HepG2 (cell line): Measurements from ENCODE around the gene ZNF433. TPM values are rescaled to one million over a fixed set of nuclear protein-coding genes. Genes with fewer than 3 reads are reported as not detected.

Experiments used
- ARID2 ChIP-seq: sonication (generic); formaldehyde crosslinking; IDR thresholded peaks from 2 replicates; pipeline ENCODE4 v1.8.1; 2022; ENCODE audit warnings: mild to moderate bottlenecking, missing genetic modification reagents, borderline replicate concordance
- CSRNP2 ChIP-seq: sonication (generic); formaldehyde crosslinking; conservative IDR thresholded peaks from 2 replicates; pipeline ENCODE4 v1.8.0; 2022; ENCODE audit warnings: low read depth, missing genetic modification reagents
- ELK4 ChIP-seq: sonication (generic); formaldehyde crosslinking; IDR thresholded peaks from 2 replicates; pipeline ENCODE4 v1.9.0; 2021; ENCODE audit warnings: missing genetic modification reagents, borderline replicate concordance
- HMG20A ChIP-seq: IDR thresholded peaks from 2 replicates; pipeline ENCODE4 v1.6.1; 2016; ENCODE audit warnings: borderline replicate concordance
- MAZ ChIP-seq, 2 experiments: sonication (generic) in 1 of 2; formaldehyde crosslinking in 1 of 2; IDR thresholded peaks; 2 replicates each; pipeline versions ENCODE4 v1.5.0 to v1.6.1; 2012 to 2020; ENCODE audit warnings: low read depth in 2 of 2, mild to moderate bottlenecking in 2 of 2, borderline replicate concordance in 1 of 2, improper control_type of control experiment in 1 of 2, low read length in 1 of 2, missing genetic modification reagents in 1 of 2, moderate library complexity in 1 of 2
- MED1 ChIP-seq: sonication (generic); formaldehyde crosslinking; IDR thresholded peaks from 2 replicates; pipeline ENCODE4 v1.4.0; 2020; ENCODE audit warnings: missing genetic modification reagents
- PTBP1 ChIP-seq: fragments of 200-400 bp; formaldehyde crosslinking; IDR thresholded peaks from 2 replicates; pipeline ENCODE4 v1.6.1; 2018; ENCODE audit warnings: low read length, low read depth; ENCODE audit not compliant: poor library complexity, severe bottlenecking
- RELA ChIP-seq: sonication (generic); formaldehyde crosslinking; IDR thresholded peaks from 2 replicates; pipeline ENCODE4 v1.4.0; 2020; ENCODE audit warnings: missing genetic modification reagents
- RNF2 ChIP-seq: fragments of 450-650 bp; conservative IDR thresholded peaks from 2 replicates; pipeline ENCODE4 v1.6.1; 2016; ENCODE audit warnings: low read depth
- ZBTB20 ChIP-seq: sonication (generic); formaldehyde crosslinking; IDR thresholded peaks from 2 replicates; pipeline ENCODE4 v1.8.1; 2023; ENCODE audit warnings: missing genetic modification reagents, low read depth, mild to moderate bottlenecking, borderline replicate concordance
- ZNF234 ChIP-seq: sonication (generic); formaldehyde crosslinking; conservative IDR thresholded peaks from 2 replicates; pipeline ENCODE4 v1.5.1; 2020; ENCODE audit warnings: mild to moderate bottlenecking, missing genetic modification reagents
- ZNF414 ChIP-seq: sonication (generic); formaldehyde crosslinking; IDR thresholded peaks from 2 replicates; pipeline ENCODE4 v1.5.0; 2020; ENCODE audit warnings: missing genetic modification reagents
- ZNF430 ChIP-seq: sonication (generic); formaldehyde crosslinking; IDR thresholded peaks from 2 replicates; pipeline ENCODE4 v1.9.0; 2021; ENCODE audit warnings: mild to moderate bottlenecking, missing genetic modification reagents
- ZNF441 ChIP-seq: sonication (generic); formaldehyde crosslinking; IDR thresholded peaks from 2 replicates; pipeline ENCODE4 v1.7.0; 2021; ENCODE audit warnings: missing genetic modification reagents, borderline replicate concordance
- ZNF446 ChIP-seq: sonication (generic); formaldehyde crosslinking; IDR thresholded peaks from 2 replicates; pipeline ENCODE4 v1.5.0; 2020; ENCODE audit warnings: mild to moderate bottlenecking, missing genetic modification reagents
- ZNF607 ChIP-seq: sonication (generic); formaldehyde crosslinking; IDR thresholded peaks from 2 replicates; pipeline ENCODE4 v1.5.1; 2020; ENCODE audit warnings: missing genetic modification reagents, mild to moderate bottlenecking, borderline replicate concordance
- ZNF644 ChIP-seq: IDR thresholded peaks from 2 replicates; pipeline ENCODE4 v1.6.1; 2016; ENCODE audit warnings: low read depth
- ZNF761 ChIP-seq: sonication (generic); formaldehyde crosslinking; conservative IDR thresholded peaks from 2 replicates; pipeline ENCODE4 v1.4.0; 2020; ENCODE audit warnings: mild to moderate bottlenecking, missing genetic modification reagents
- ZNF772 ChIP-seq: sonication (generic); formaldehyde crosslinking; IDR thresholded peaks from 2 replicates; pipeline ENCODE4 v1.5.0; 2020; ENCODE audit warnings: mild to moderate bottlenecking, missing genetic modification reagents
- ZNF776 ChIP-seq: sonication (generic); formaldehyde crosslinking; IDR thresholded peaks from 2 replicates; pipeline ENCODE4 v1.4.0; 2020; ENCODE audit warnings: mild to moderate bottlenecking, missing genetic modification reagents
- ZSCAN30 ChIP-seq: sonication (generic); formaldehyde crosslinking; IDR thresholded peaks from 2 replicates; pipeline ENCODE4 v1.5.0; 2020; ENCODE audit warnings: mild to moderate bottlenecking, missing genetic modification reagents
- polyA plus RNA-seq, 8 experiments: library from polyadenylated mRNA; depleted of rRNA in 3 of 8; stranded (reverse) in 7 of 8; unstranded in 1 of 8; fragments of >200 nt; fragmentation: Illumina TruSeq in 4 of 8; extraction: Trizol in 4 of 8; gene quantifications; 2 replicates each; pipeline versions ENCODE4 v1.2.1 to v1.2.3, GENCODE V29; 2011 to 2016; ENCODE audit warnings: low read depth in 4 of 8, missing spikeins in 1 of 8, mixed read lengths in 1 of 8; ENCODE audit not compliant: insufficient read depth in 1 of 8
- total RNA-seq, 5 experiments: library from RNA; depleted of rRNA; stranded (reverse); fragments of >200 nt; fragmentation: Illumina TruSeq; extraction: Trizol; gene quantifications; 2 replicates each; pipeline ENCODE4 v1.2.3, GENCODE V29; 2016; ENCODE audit warnings: low read depth in 1 of 5
- TF ChIP-seq, protein P1 (sequence below): sonication (generic); formaldehyde crosslinking; IDR thresholded peaks from 2 replicates; pipeline ENCODE4 v1.5.1; 2020; ENCODE audit warnings: mild to moderate bottlenecking, missing genetic modification reagents, borderline replicate concordance
- TF ChIP-seq, protein P2 (sequence below): IDR thresholded peaks from 2 replicates; pipeline ENCODE4 v1.6.1; 2016; ENCODE audit warnings: missing compliant biosample characterization, missing genetic modification reagents, borderline replicate concordance

The ZNF433 gene
- total and polyA plus RNA-seq, 2 of the 13 experiments (the other 11 are each of a cell fraction or from before 2014, with no cell fraction given): 1.8 to 4.9 TPM

- TF ChIP-seq ZNF414 (CRISPR knock-in tag) (no peak; the same call in 1 of the 2 replicates), ELK4 (CRISPR knock-in tag) (0 out of 2 replicates have a peak, but pooled peaks have one; percentile 9), CSRNP2 (no peak), MED1 (CRISPR knock-in tag) (peak; percentile 86), ZNF644 (CRISPR knock-in tag) (no peak), ZNF761 (CRISPR knock-in tag) (no peak; the same call in 1 of the 2 replicates), PTBP1 (no peak), RNF2 (no peak), RELA (CRISPR knock-in tag) (no peak), ZBTB20 (CRISPR knock-in tag) (peak; percentile 47; the same call in 1 of the 2 replicates), ZSCAN30 (peak; percentile 86; the same call in 1 of the 2 replicates), ARID2 (CRISPR knock-in tag) (0 out of 2 replicates have a peak, but pooled peaks have one; percentile 56), ZNF234 (no peak), ZNF776 (CRISPR knock-in tag) (peak; percentile 78; the same call in 1 of the 2 replicates), ZNF430 (CRISPR knock-in tag) (peak; percentile 82), ZNF446 (peak; percentile 86; the same call in 1 of the 2 replicates), ZNF607 (no peak; the same call in 1 of the 2 replicates), HMG20A (CRISPR knock-in tag) (no peak; the same call in 1 of the 2 replicates), MAZ (IDR thresholded peaks at IDR 0.05; ENCODE audit: borderline replicate concordance, low read depth, low read length) (no peak; the same call in 1 of the 2 replicates), MAZ (CRISPR knock-in tag; IDR thresholded peaks at IDR 0.05; ENCODE audit: low read depth) (peak; percentile 90), ZNF441 (CRISPR knock-in tag) (peak; percentile 78; the same call in 1 of the 2 replicates), ZNF772 (CRISPR knock-in tag) (peak; percentile 98)
- TF ChIP-seq, protein P1, sequence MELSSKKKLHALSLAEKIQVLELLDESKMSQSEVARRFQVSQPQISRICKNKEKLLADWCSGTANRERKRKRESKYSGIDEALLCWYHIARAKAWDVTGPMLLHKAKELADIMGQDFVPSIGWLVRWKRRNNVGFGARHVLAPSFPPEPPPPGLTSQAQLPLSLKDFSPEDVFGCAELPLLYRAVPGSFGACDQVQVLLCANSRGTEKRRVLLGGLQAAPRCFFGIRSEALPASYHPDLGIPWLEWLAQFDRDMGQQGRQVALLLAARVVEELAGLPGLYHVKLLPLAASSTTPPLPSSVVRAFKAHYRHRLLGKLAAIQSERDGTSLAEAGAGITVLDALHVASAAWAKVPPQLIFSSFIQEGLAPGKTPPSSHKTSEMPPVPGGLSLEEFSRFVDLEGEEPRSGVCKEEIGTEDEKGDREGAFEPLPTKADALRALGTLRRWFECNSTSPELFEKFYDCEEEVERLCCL: peak; percentile 85; the same call in 1 of the 2 replicates
- TF ChIP-seq, protein P2, sequence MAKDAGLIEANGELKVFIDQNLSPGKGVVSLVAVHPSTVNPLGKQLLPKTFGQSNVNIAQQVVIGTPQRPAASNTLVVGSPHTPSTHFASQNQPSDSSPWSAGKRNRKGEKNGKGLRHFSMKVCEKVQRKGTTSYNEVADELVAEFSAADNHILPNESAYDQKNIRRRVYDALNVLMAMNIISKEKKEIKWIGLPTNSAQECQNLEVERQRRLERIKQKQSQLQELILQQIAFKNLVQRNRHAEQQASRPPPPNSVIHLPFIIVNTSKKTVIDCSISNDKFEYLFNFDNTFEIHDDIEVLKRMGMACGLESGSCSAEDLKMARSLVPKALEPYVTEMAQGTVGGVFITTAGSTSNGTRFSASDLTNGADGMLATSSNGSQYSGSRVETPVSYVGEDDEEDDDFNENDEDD (CRISPR knock-in tag): peak; percentile 93
Observed at GRCh38 chr19:12052497-12053169, 17.2 kb upstream of the ZNF433 start, which contains the start of gene ZNF878 (continued).
